HG02943 (cell line): ENCODE results near the gene ZSCAN25.
"Not testable (repeated sequence)": the region's sequence is repeated elsewhere in the genome, so short reads cannot be mapped to it uniquely, and the experiment has no call there.

Source experiments
- ATAC-seq: cut with Tn5 transposase; IDR thresholded peaks from one replicate; pipeline ENCODE4 v1.9.1; 2021; ENCODE audit warnings: mild to moderate bottlenecking, low read depth, moderate library complexity; ENCODE audit not compliant: unreplicated experiment

Gene ZSCAN25

GRCh38 chr7:99615989-99616358 lies 772 bp upstream of the ZSCAN25 start:
- no peak for ATAC-seq

GRCh38 chr7:99617192-99617781 lies 541 bp downstream of the ZSCAN25 start:
- ATAC-seq, result no peak

- no peak for ATAC-seq
Measured at GRCh38 chr7:99618726-99619125, 2.0 kb downstream of the ZSCAN25 start.

GRCh38 chr7:99619571-99620130 lies 2.9 kb downstream of the ZSCAN25 start:
- ATAC-seq, result no peak

- ATAC-seq, result no peak
Measured at GRCh38 chr7:99621271-99621670, 4.5 kb downstream of the ZSCAN25 start.

- no peak for ATAC-seq
Measured at GRCh38 chr7:99622596-99622995, 5.8 kb downstream of the ZSCAN25 start.

- no peak for ATAC-seq
Measured at GRCh38 chr7:99623091-99623693, 6.4 kb downstream of the ZSCAN25 start.

GRCh38 chr7:99623702-99624447 lies 7.1 kb downstream of the ZSCAN25 start:
- ATAC-seq, result no peak

GRCh38 chr7:99624484-99624883 lies 7.7 kb downstream of the ZSCAN25 start:
- no peak for ATAC-seq

GRCh38 chr7:99625321-99625720 lies 8.6 kb downstream of the ZSCAN25 start:
- no peak for ATAC-seq

GRCh38 chr7:99625961-99626360 lies 9.2 kb downstream of the ZSCAN25 start:
- ATAC-seq, result no peak

- no peak for ATAC-seq
Measured at GRCh38 chr7:99626661-99627060, 9.9 kb downstream of the ZSCAN25 start.

- ATAC-seq, result no peak
Measured at GRCh38 chr7:99627513-99627912, 10.8 kb downstream of the ZSCAN25 start.

- no peak for ATAC-seq
Measured at GRCh38 chr7:99628471-99629465, 12.0 kb downstream of the ZSCAN25 start.

- ATAC-seq, result no peak
Measured at GRCh38 chr7:99629643-99630042, 12.9 kb downstream of the ZSCAN25 start.

GRCh38 chr7:99631295-99632109 lies 14.8 kb downstream of the ZSCAN25 start:
- ATAC-seq, result no peak

- not testable (repeated sequence) for ATAC-seq
Measured at GRCh38 chr7:99637414-99637813, 20.7 kb downstream of the ZSCAN25 start.

- no peak for ATAC-seq
Measured at GRCh38 chr7:99638731-99639130, 22.0 kb downstream of the ZSCAN25 start.

GRCh38 chr7:99639267-99639666 lies 22.5 kb downstream of the ZSCAN25 start:
- ATAC-seq, result no peak

- no peak for ATAC-seq
Measured at GRCh38 chr7:99642027-99642426, 25.3 kb downstream of the ZSCAN25 start.
